Measurements from ENCODE around the gene TIMM17B. TPM values are rescaled to one million over a fixed set of nuclear protein-coding genes. Genes with fewer than 3 reads are reported as not detected.

The TIMM17B gene
- total RNA-seq = 72.2 and 72.3 TPM in 2 replicates

GRCh38 chrX:48897625-48898306 lies at the start of gene TIMM17B, which contains the start of gene PQBP1:
TIMM17B (minus strand) TSS chrX:48897768; CDS start chrX:48897749, 19 bp downstream.
PQBP1 (plus strand) TSS chrX:48897930; CDS start chrX:48898510, 580 bp downstream.
- peaks cover 8% of the 10 kb centered on the region for H3K4me1 Mint-ChIP-seq (ENCODE audit: low read depth)
- H3K27ac Mint-ChIP-seq = peak within 1 kb of the TSS; percentile 100
- H3K4me3 Mint-ChIP-seq = peak within 1 kb of the TSS; percentile 97
- H3K36me3 Mint-ChIP-seq (ENCODE audit: low read depth) = peaks cover 14% of the 10 kb centered on the region
- no peaks in the 10 kb centered on the region for H3K27me3 Mint-ChIP-seq (ENCODE audit: insufficient read depth)
- no peaks in the 10 kb centered on the region for H3K9me3 Mint-ChIP-seq
- intact Hi-C loops (cut with micrococcal nuclease) = loop anchor here (1.0 to 10.0 kb wide), 12 partner anchors 14 to 367 kb away; partner anchors contain the start of genes FOXP3, GRIPAP1, HDAC6 and PIM2
- peak; percentile 84 for DNase-seq (ENCODE audit: low spot score)

GRCh38 chrX:48945517-48946348 lies 48.2 kb upstream of the TIMM17B start:
- no peak overlapping the region for H3K27ac Mint-ChIP-seq
- no peak for DNase-seq (ENCODE audit: low spot score)
- no peaks in the 10 kb centered on the region for H3K27me3 Mint-ChIP-seq (ENCODE audit: insufficient read depth)
- intact Hi-C loops (cut with micrococcal nuclease) = loop anchor here (1.0 to 5.0 kb wide), 3 partner anchors 8 to 298 kb away; no protein-coding TSS in a partner anchor
- H3K36me3 Mint-ChIP-seq (ENCODE audit: low read depth) = peaks cover 26% of the 10 kb centered on the region
- no peaks in the 10 kb centered on the region for H3K9me3 Mint-ChIP-seq
- H3K4me3 Mint-ChIP-seq = peak overlapping the region; percentile 17
- peaks cover 33% of the 10 kb centered on the region for H3K4me1 Mint-ChIP-seq (ENCODE audit: low read depth)

- H3K4me3 Mint-ChIP-seq = peak overlapping the region; percentile 69
- no peak for DNase-seq (ENCODE audit: low spot score)
- intact Hi-C loops (cut with micrococcal nuclease) = no loop called here
These were observed 45.3 kb upstream of the TIMM17B start for GRCh38 chrX:48942895-48943294.

GRCh38 chrX:48940404-48940955 lies 42.9 kb upstream of the TIMM17B start:
- no peaks in the 10 kb centered on the region for H3K27me3 Mint-ChIP-seq (ENCODE audit: insufficient read depth)
- H3K4me3 Mint-ChIP-seq = peak overlapping the region; percentile 22
- intact Hi-C loops (cut with micrococcal nuclease) = no loop called here
- DNase-seq (ENCODE audit: low spot score) = no peak
- peaks cover 78% of the 10 kb centered on the region for H3K4me1 Mint-ChIP-seq (ENCODE audit: low read depth)
- H3K27ac Mint-ChIP-seq = peak overlapping the region; percentile 97
- peaks cover 42% of the 10 kb centered on the region for H3K36me3 Mint-ChIP-seq (ENCODE audit: low read depth)
- H3K9me3 Mint-ChIP-seq = no peaks in the 10 kb centered on the region

More at GRCh38 chrX:48942895-48943294, 45.3 kb upstream of the TIMM17B start:
- H3K27ac Mint-ChIP-seq = peak overlapping the region; percentile 93
- H3K4me1 Mint-ChIP-seq (ENCODE audit: low read depth) = peaks cover 58% of the 10 kb centered on the region
- peaks cover 31% of the 10 kb centered on the region for H3K36me3 Mint-ChIP-seq (ENCODE audit: low read depth)
- H3K27me3 Mint-ChIP-seq (ENCODE audit: insufficient read depth) = no peaks in the 10 kb centered on the region
- no peaks in the 10 kb centered on the region for H3K9me3 Mint-ChIP-seq

- intact Hi-C loops (cut with micrococcal nuclease) = loop anchor here (5.0 to 10.0 kb wide), 4 partner anchors 137 to 1285 kb away; partner anchors contain the start of genes ELK1, HDAC6 and UXT
- no peak for DNase-seq (ENCODE audit: low spot score)
- peaks cover 86% of the 10 kb centered on the region for H3K4me1 Mint-ChIP-seq (ENCODE audit: low read depth)
- no peaks in the 10 kb centered on the region for H3K9me3 Mint-ChIP-seq
- peak overlapping the region; percentile 87 for H3K4me3 Mint-ChIP-seq
- H3K36me3 Mint-ChIP-seq (ENCODE audit: low read depth) = peaks cover 49% of the 10 kb centered on the region
- peak overlapping the region; percentile 97 for H3K27ac Mint-ChIP-seq
- no peaks in the 10 kb centered on the region for H3K27me3 Mint-ChIP-seq (ENCODE audit: insufficient read depth)
These were observed 42.1 kb upstream of the TIMM17B start for GRCh38 chrX:48939524-48940228.

GRCh38 chrX:48938721-48939425 lies 41.3 kb upstream of the TIMM17B start:
- Mint-ChIP-seq H3K9me3 (no peaks in the 10 kb centered on the region), H3K36me3 (ENCODE audit: low read depth) (peaks cover 57% of the 10 kb centered on the region), H3K27me3 (ENCODE audit: insufficient read depth) (no peaks in the 10 kb centered on the region), H3K4me1 (ENCODE audit: low read depth) (peaks cover 86% of the 10 kb centered on the region), H3K27ac (peak overlapping the region; percentile 97), H3K4me3 (peak overlapping the region; percentile 87)
- intact Hi-C loops (cut with micrococcal nuclease) = loop anchor here (5.0 to 10.0 kb wide), 4 partner anchors 137 to 1284 kb away; partner anchors contain the start of genes ELK1, HDAC6 and UXT
- peak; percentile 71 for DNase-seq (ENCODE audit: low spot score)

GRCh38 chrX:48937054-48937907 lies 39.7 kb upstream of the TIMM17B start:
- no peaks in the 10 kb centered on the region for H3K27me3 Mint-ChIP-seq (ENCODE audit: insufficient read depth)
- peak overlapping the region; percentile 87 for H3K4me3 Mint-ChIP-seq
- intact Hi-C loops (cut with micrococcal nuclease) = loop anchor here (1.0 to 10.0 kb wide), 10 partner anchors 8 to 1282 kb away; partner anchors contain the start of genes ELK1, HDAC6, OTUD5 and PIM2
- DNase-seq (ENCODE audit: low spot score) = peak; percentile 85
- peak overlapping the region; percentile 97 for H3K27ac Mint-ChIP-seq
- peaks cover 80% of the 10 kb centered on the region for H3K4me1 Mint-ChIP-seq (ENCODE audit: low read depth)
- no peaks in the 10 kb centered on the region for H3K9me3 Mint-ChIP-seq
- H3K36me3 Mint-ChIP-seq (ENCODE audit: low read depth) = peaks cover 52% of the 10 kb centered on the region

GRCh38 chrX:48936429-48937053 lies 39.0 kb upstream of the TIMM17B start:
- peak overlapping the region; percentile 97 for H3K27ac Mint-ChIP-seq
- H3K27me3 Mint-ChIP-seq (ENCODE audit: insufficient read depth) = no peaks in the 10 kb centered on the region
- H3K9me3 Mint-ChIP-seq = no peaks in the 10 kb centered on the region
- intact Hi-C loops (cut with micrococcal nuclease) = loop anchor here (1.0 to 10.0 kb wide), 10 partner anchors 9 to 1282 kb away; partner anchors contain the start of genes ELK1, HDAC6, OTUD5 and PIM2
- no peak for DNase-seq (ENCODE audit: low spot score)
- H3K4me1 Mint-ChIP-seq (ENCODE audit: low read depth) = peaks cover 73% of the 10 kb centered on the region
- H3K36me3 Mint-ChIP-seq (ENCODE audit: low read depth) = peaks cover 46% of the 10 kb centered on the region
- H3K4me3 Mint-ChIP-seq = peak overlapping the region; percentile 87

GRCh38 chrX:48935301-48935670 lies 37.7 kb upstream of the TIMM17B start:
- peaks cover 66% of the 10 kb centered on the region for H3K4me1 Mint-ChIP-seq (ENCODE audit: low read depth)
- peak overlapping the region; percentile 64 for H3K4me3 Mint-ChIP-seq
- peak overlapping the region; percentile 94 for H3K27ac Mint-ChIP-seq
- peaks cover 41% of the 10 kb centered on the region for H3K36me3 Mint-ChIP-seq (ENCODE audit: low read depth)
- H3K9me3 Mint-ChIP-seq = no peaks in the 10 kb centered on the region
- no peak for DNase-seq (ENCODE audit: low spot score)
- intact Hi-C loops (cut with micrococcal nuclease) = loop anchor here (5.0 to 10.0 kb wide), 4 partner anchors 133 to 1280 kb away; partner anchors contain the start of genes ELK1, HDAC6 and UXT
- H3K27me3 Mint-ChIP-seq (ENCODE audit: insufficient read depth) = no peaks in the 10 kb centered on the region

GRCh38 chrX:48934581-48935300 lies 37.2 kb upstream of the TIMM17B start:
- H3K36me3 Mint-ChIP-seq (ENCODE audit: low read depth) = peaks cover 40% of the 10 kb centered on the region
- DNase-seq (ENCODE audit: low spot score) = no peak
- intact Hi-C loops (cut with micrococcal nuclease) = loop anchor here (5.0 to 10.0 kb wide), 4 partner anchors 132 to 1280 kb away; partner anchors contain the start of genes ELK1, HDAC6 and UXT
- H3K9me3 Mint-ChIP-seq = no peaks in the 10 kb centered on the region
- no peaks in the 10 kb centered on the region for H3K27me3 Mint-ChIP-seq (ENCODE audit: insufficient read depth)
- H3K4me1 Mint-ChIP-seq (ENCODE audit: low read depth) = peaks cover 60% of the 10 kb centered on the region
- peak overlapping the region; percentile 94 for H3K27ac Mint-ChIP-seq
- H3K4me3 Mint-ChIP-seq = peak overlapping the region; percentile 64

All from activated T-helper 1 cell treated with anti-CD3 and anti-CD28 coated beads, Interleukin-12 subunit alpha, Interleukin-12 subunit beta, Interleukin-2, Interleukin-4 antibody, amounts not matched to agents 30 ng/mL and 10 ng/mL and 1 ng/mL, durations not matched to agents 14 hours and 24 hours and 36 hours (primary cell).